Astrocyte (in vitro differentiated cells and primary cell): ENCODE results near the gene SAMD10. TPM values are rescaled to one million over a fixed set of nuclear protein-coding genes. Genes with fewer than 3 reads are reported as not detected.

Source experiments
- DNase-seq: peaks from one replicate; pipeline ENCODE4 v3.0.0-alpha.2; 2010; ENCODE audit warnings: low read depth
- FAIRE-seq: peaks from 2 replicates; lab custom pipeline; 2011; peaks lifted over from hg19 to GRCh38; lab: Jason Lieb, UNC
- H2AFZ ChIP-seq: 2 replicates; pipeline ENCODE4 v1.6.0; 2012; ENCODE audit warnings: low read depth, low read length, inconsistent platforms
- H3K27ac ChIP-seq: 2 replicates; pipeline ENCODE4 v1.5.1; 2011; ENCODE audit warnings: low read depth, low read length, inconsistent platforms
- H3K27me3 ChIP-seq: 2 replicates; pipeline ENCODE4 v1.6.0; 2011; ENCODE audit warnings: low read length, inconsistent platforms; ENCODE audit not compliant: insufficient read depth
- H3K36me3 ChIP-seq: 2 replicates; pipeline ENCODE4 v1.5.1; 2011; ENCODE audit warnings: low read length, inconsistent platforms; ENCODE audit not compliant: insufficient read depth
- H3K4me1 ChIP-seq: 2 replicates; pipeline ENCODE4 v1.5.1; 2011; ENCODE audit warnings: low read length, inconsistent platforms; ENCODE audit not compliant: insufficient read depth
- H3K4me2 ChIP-seq: 2 replicates; pipeline ENCODE4 v1.6.0; 2012; ENCODE audit warnings: low read length, inconsistent platforms
- H3K4me3 ChIP-seq: 2 replicates; pipeline ENCODE4 v1.5.1; 2011; ENCODE audit warnings: low read depth, mild to moderate bottlenecking, low read length, inconsistent platforms; ENCODE audit not compliant: insufficient read depth
- H3K79me2 ChIP-seq: 2 replicates; pipeline ENCODE4 v1.6.0; 2012; ENCODE audit warnings: mild to moderate bottlenecking, low read length, inconsistent platforms; ENCODE audit not compliant: insufficient read depth
- H3K9ac ChIP-seq: 2 replicates; pipeline ENCODE4 v1.6.0; 2012; ENCODE audit warnings: mild to moderate bottlenecking, low read length, inconsistent platforms
- H3K9me3 ChIP-seq: 2 replicates; pipeline ENCODE4 v1.5.1; 2012; ENCODE audit warnings: low read depth, mild to moderate bottlenecking, low read length, inconsistent platforms; ENCODE audit not compliant: insufficient read depth
- H4K20me1 ChIP-seq: 2 replicates; pipeline ENCODE4 v1.6.0; 2012; ENCODE audit warnings: low read length, inconsistent platforms; ENCODE audit not compliant: insufficient read depth
- H3K27ac Mint-ChIP-seq: one replicate; pipeline ENCODE4 v1.8.0; 2021; ENCODE audit warnings: mild to moderate bottlenecking, mixed read lengths; ENCODE audit not compliant: unreplicated experiment
- H3K27me3 Mint-ChIP-seq: one replicate; pipeline ENCODE4 v1.8.0; 2021; ENCODE audit warnings: low read depth, mixed read lengths; ENCODE audit not compliant: unreplicated experiment
- H3K36me3 Mint-ChIP-seq: one replicate; pipeline ENCODE4 v1.8.0; 2021; ENCODE audit warnings: low read depth, mixed read lengths; ENCODE audit not compliant: unreplicated experiment
- H3K4me1 Mint-ChIP-seq: one replicate; pipeline ENCODE4 v1.8.0; 2021; ENCODE audit warnings: low read depth, mixed read lengths; ENCODE audit not compliant: unreplicated experiment
- H3K4me3 Mint-ChIP-seq: one replicate; pipeline ENCODE4 v1.8.0; 2021; ENCODE audit warnings: mild to moderate bottlenecking, moderate library complexity, mixed read lengths; ENCODE audit not compliant: unreplicated experiment
- H3K9me3 Mint-ChIP-seq: one replicate; pipeline ENCODE4 v1.8.0; 2021; ENCODE audit warnings: mild to moderate bottlenecking, mixed read lengths; ENCODE audit not compliant: unreplicated experiment
- CTCF ChIP-seq: IDR thresholded peaks from 2 replicates; pipeline ENCODE4 v1.5.1; 2011; ENCODE audit warnings: low read depth, mild to moderate bottlenecking, inconsistent platforms, low read length, moderate library complexity; ENCODE audit not compliant: insufficient read depth
- EZH2 ChIP-seq: IDR thresholded peaks from 2 replicates; pipeline ENCODE4 v1.6.1; 2012; ENCODE audit warnings: mild to moderate bottlenecking, low read length, inconsistent platforms; ENCODE audit not compliant: insufficient read depth
- total RNA-seq: library from RNA; stranded (reverse); gene quantifications from 2 replicates; pipeline ENCODE4 v1.2.1, GENCODE V29; 2021

SAMD10 gene
- total RNA-seq, 1 donor from 2014 or later = 4.3 TPM

GRCh38 chr20:64022671-64023360 is 43.4 kb upstream of the SAMD10 start:
- no peaks in the 10 kb centered on the region for H3K27me3 ChIP-seq
- no peak for FAIRE-seq
- TF ChIP-seq CTCF (no peak), EZH2 (no peak)
- no peak overlapping the region for H3K4me3 Mint-ChIP-seq
- no peak overlapping the region for H3K4me2 ChIP-seq
- H3K4me1 ChIP-seq = no peaks in the 10 kb centered on the region
- no peak overlapping the region for H3K27ac ChIP-seq
- no peaks in the 10 kb centered on the region for H3K27me3 Mint-ChIP-seq
- H3K27ac Mint-ChIP-seq = no peak overlapping the region
- H3K9ac ChIP-seq = no peak overlapping the region
- peaks cover 3% of the 10 kb centered on the region for H3K4me1 Mint-ChIP-seq
- no peaks in the 10 kb centered on the region for H3K9me3 ChIP-seq
- H3K36me3 Mint-ChIP-seq = peaks cover 27% of the 10 kb centered on the region
- no peaks in the 10 kb centered on the region for H3K79me2 ChIP-seq
- no peak for DNase-seq
- no peaks in the 10 kb centered on the region for H3K9me3 Mint-ChIP-seq
- no peak overlapping the region for H2AFZ ChIP-seq
- no peak overlapping the region for H3K4me3 ChIP-seq
- H4K20me1 ChIP-seq = peaks cover 38% of the 10 kb centered on the region
- H3K36me3 ChIP-seq = peaks cover 26% of the 10 kb centered on the region

DNA sequence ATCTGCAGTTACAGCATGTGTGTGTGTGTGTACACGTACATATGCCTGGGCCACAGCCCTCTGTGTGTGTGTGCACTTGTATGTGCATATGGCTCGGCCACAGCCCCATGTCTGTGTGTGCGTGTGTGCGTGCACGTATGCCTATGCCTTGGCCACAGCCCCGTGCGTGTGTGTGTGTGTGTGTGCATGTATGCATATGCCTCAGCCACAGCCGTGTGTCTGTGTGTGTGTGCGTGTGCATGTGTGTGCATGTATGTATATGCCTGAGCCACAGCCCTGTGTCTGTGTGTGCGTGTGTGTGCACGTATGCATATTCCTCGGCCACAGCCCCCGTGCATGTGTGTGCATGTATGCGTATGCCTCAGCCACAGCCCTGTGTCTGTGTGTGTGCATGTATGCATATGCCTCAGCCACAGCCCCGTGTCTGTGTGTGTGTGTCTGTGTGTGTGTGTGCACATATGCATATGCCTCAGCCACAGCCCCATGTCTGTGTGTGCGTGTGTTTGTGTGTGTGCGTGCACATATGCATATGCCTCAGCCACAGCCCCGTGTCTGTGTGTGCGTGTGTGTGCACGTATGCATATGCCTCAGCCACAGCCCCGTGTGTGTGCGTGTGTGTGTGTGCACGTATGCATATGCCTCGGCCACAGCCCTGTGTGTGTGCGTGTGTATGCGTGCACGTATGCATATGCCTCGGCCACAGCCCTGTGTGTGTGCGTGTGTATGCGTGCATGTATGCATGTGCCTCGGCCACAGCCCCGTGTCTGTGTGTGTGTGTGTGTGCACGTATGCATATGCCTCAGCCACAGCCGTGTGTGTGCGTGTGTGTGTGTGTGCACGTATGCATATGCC is 41.9 kb upstream of the SAMD10 start:
- Mint-ChIP-seq H3K27me3 (no peaks in the 10 kb centered on the region), H3K27ac (no peak overlapping the region), H3K4me3 (no peak overlapping the region), H3K9me3 (no peaks in the 10 kb centered on the region), H3K36me3 (peaks cover 29% of the 10 kb centered on the region), H3K4me1 (peaks cover 3% of the 10 kb centered on the region)
- FAIRE-seq = no peak
- H3K4me2 ChIP-seq = no peak overlapping the region
- H4K20me1 ChIP-seq = peaks cover 38% of the 10 kb centered on the region
- H3K27ac ChIP-seq = no peak overlapping the region
- no peak overlapping the region for H3K4me3 ChIP-seq
- H3K79me2 ChIP-seq = no peaks in the 10 kb centered on the region
- H3K9me3 ChIP-seq = no peaks in the 10 kb centered on the region
- DNase-seq = no peak
- H3K36me3 ChIP-seq = peaks cover 33% of the 10 kb centered on the region
- H3K9ac ChIP-seq = no peak overlapping the region
- no peak overlapping the region for H2AFZ ChIP-seq
- H3K4me1 ChIP-seq = no peaks in the 10 kb centered on the region
- H3K27me3 ChIP-seq = no peaks in the 10 kb centered on the region
- TF ChIP-seq CTCF = no peak
- no peak for TF ChIP-seq EZH2
